Fibroblast of skin of right quadriceps (primary cell): ENCODE results near the gene RDH16.

ENCODE experiments used
- DNase-seq: peaks from one replicate; pipeline ENCODE4 v3.0.0-alpha.2; 2013

The RDH16 gene, protein sequence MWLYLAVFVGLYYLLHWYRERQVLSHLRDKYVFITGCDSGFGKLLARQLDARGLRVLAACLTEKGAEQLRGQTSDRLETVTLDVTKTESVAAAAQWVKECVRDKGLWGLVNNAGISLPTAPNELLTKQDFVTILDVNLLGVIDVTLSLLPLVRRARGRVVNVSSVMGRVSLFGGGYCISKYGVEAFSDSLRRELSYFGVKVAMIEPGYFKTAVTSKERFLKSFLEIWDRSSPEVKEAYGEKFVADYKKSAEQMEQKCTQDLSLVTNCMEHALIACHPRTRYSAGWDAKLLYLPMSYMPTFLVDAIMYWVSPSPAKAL

GRCh38 chr12:56957229-56958052, at the start of gene RDH16:
Gene RDH16, minus strand, starts transcription at chr12:56957608. Its CDS starts 146 bp downstream, at chr12:56957462.
- DNase-seq = no peak

DNA sequence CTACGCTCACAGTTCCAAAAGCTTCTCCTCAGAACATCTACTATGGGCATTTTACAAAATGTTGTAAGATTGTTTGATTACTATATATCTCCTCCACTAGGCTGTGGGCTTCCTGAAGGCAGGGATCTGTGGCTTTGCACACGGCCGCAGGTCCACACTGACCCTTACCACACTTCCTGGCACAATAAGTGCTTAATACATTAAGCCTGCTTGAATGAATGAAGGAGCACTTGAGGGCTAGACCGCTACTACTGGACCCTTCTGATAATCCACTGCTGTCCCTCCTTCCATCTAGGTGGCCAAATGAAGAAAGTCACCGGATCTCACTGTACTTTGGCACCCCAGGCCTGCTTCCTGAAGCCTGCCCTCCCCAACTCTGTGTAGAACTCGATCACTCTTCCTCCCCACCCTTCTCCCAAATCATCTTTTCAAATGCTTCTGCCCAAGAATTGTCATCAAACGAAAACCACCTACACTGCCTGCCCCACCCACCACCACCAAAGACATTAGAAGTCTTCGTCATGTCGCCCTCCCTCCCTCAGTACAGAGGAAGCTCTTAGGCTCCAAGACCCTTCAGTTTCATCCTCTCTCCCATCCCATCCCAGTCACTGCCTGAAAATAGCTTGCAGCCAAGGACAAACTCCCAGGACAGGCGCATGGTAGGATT, 49.5 kb upstream of the RDH16 start:
- no peak for DNase-seq

DNA sequence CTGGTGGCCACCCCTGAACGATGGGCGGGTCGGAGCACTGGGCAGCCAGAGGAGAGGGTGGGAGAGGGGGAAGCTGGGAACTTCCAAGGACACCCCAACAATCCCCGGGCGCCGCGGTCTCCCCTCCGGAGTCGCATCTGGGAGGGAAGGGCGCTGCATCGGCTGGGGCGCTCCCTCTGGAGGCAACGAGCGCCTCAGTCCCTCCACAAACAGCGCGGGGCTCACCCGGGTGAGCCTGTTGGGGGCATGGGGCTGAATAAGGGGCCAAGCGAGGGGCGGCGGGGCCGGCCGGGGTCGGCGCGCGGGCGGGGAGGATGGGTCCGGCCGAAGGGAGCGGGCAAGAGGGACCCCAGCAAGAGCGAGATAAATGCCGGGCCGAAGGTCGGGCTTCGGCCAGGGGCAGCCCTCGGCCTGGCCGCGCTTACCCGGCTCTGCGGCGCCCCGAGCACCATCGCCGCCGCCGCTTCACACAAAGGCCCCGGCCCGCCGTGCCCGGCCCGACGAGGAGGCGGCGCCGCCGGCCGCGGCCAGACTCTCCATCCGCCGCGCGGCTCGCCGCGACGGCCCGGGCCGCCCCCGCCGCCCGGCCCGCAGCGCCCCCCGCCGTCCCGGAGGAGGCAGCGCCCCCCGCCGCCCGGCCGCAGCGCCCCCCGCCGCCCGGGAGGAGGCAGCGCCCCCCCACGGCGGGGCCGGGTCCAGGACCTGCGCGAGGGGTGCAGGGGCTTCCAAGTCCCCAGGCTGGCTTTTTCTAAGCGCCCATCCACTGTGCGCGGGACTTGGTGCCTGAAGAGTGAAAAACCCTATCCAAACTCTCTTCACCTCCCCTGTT, 48.8 kb upstream of the RDH16 start, which contains the start of gene ZBTB39:
Gene ZBTB39, minus strand, starts transcription at position 567 of the 829 bp plus-strand sequence. CDS start 1,629 bp downstream, outside the sequence.
- DNase-seq = peak; percentile 67

GRCh38 chr12:57004651-57005050, 47.2 kb upstream of the RDH16 start:
- DNase-seq = no peak

- DNase-seq = no peak
Measured at GRCh38 chr12:57003395-57003794, 46.0 kb upstream of the RDH16 start.

GRCh38 chr12:57001448-57001906, 44.1 kb upstream of the RDH16 start:
- peak; percentile 32 for DNase-seq

DNA sequence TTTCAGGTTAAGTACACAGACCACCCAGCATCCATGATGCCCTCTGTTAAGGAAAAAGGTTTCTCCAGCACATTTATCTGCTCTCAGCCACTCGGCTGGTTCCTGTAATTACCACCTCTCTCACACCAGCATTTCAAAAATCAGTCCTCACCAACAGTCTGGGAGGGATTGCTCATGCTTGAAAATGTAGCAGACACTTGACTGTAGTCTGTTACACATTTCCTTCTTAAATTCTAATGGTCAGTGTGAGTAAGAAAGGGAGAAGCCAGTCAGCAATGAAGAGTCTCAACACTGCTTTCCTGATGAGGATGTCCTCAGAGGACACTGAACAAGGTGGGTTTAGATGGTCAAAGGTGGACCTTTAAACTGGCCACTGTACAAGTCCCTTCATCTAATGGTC, 43.0 kb upstream of the RDH16 start:
- DNase-seq = no peak

GRCh38 chr12:56999456-56999855, 42.0 kb upstream of the RDH16 start:
- no peak for DNase-seq

DNA sequence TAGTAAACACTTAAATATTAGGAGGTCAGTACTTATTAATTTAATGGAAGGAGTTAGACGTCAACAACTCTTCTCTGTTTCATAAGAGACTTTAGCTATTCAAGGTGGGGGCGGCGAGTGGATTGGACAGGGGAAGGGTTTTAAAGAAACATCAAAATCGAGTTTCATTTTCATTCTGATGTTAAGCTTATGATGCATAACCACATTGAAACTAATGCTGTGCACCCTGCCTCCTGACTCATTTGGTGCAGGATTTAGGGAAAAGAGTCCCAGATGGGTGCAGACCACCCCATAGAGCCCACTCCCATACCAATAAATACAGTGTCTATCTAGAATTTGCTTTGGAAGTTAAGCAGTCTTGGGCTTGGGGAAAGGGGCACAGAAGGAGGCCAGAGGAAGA, 41.6 kb upstream of the RDH16 start:
- DNase-seq = no peak

GRCh38 chr12:56998316-56998715, 40.9 kb upstream of the RDH16 start:
- no peak for DNase-seq

- DNase-seq = no peak
Measured at GRCh38 chr12:56996793-56997545, 39.6 kb upstream of the RDH16 start.

GRCh38 chr12:56995930-56996496, 38.6 kb upstream of the RDH16 start:
- no peak for DNase-seq

DNA sequence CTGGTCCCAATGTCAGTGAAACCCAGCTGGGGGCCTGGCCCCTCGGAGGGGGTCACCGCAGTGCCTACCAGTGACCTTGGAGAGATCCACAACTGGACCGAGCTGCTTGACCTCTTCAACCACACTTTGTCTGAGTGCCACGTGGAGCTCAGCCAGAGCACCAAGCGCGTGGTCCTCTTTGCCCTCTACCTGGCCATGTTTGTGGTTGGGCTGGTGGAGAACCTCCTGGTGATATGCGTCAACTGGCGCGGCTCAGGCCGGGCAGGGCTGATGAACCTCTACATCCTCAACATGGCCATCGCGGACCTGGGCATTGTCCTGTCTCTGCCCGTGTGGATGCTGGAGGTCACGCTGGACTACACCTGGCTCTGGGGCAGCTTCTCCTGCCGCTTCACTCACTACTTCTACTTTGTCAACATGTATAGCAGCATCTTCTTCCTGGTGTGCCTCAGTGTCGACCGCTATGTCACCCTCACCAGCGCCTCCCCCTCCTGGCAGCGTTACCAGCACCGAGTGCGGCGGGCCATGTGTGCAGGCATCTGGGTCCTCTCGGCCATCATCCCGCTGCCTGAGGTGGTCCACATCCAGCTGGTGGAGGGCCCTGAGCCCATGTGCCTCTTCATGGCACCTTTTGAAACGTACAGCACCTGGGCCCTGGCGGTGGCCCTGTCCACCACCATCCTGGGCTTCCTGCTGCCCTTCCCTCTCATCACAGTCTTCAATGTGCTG, 38.0 kb upstream of the RDH16 start:
- DNase-seq = no peak

DNA sequence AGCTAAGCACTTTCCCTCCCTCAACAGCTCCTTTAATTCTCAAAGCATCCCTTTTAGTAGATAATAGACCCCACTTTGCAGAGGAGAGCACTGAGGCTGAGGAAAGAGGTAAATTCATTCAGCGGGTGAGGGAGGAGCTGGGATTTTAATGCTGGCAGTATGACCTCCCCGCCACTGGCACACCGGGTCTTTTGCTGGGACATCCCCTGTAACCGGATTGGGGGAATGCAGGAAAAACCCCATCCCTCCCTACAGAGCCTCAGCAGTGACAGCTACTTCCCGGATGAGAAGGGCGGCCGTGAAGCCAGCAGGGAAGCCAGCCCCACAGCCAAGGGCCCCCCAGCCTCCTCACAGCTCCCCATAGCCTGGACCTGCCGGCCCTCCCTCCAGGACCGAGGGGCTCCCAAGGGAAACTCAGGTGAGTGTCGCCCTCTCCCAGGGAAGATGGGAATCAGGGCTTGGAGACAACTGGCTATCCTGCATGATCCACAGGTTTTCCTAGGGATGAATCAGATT, 36.9 kb upstream of the RDH16 start:
- no peak for DNase-seq

- no peak for DNase-seq
Measured at GRCh38 chr12:56993346-56993745, 35.9 kb upstream of the RDH16 start.

GRCh38 chr12:56991319-56992246, 34.2 kb upstream of the RDH16 start:
- no peak for DNase-seq

GRCh38 chr12:56990648-56991318, 33.4 kb upstream of the RDH16 start:
- DNase-seq = no peak

GRCh38 chr12:56989861-56990610, 32.6 kb upstream of the RDH16 start:
- peak; percentile 19 for DNase-seq
